NCI-H1930 (cell line): ENCODE results near the gene OSBPL10.
"Not testable (repeated sequence)": the region's sequence is repeated elsewhere in the genome, so short reads cannot be mapped to it uniquely, and the experiment has no call there.

Experiments
- DNase-seq, 2 experiments: peaks; one replicate each; lab custom pipeline; 2025; lab: John Stamatoyannopoulos, UW

OSBPL10 gene

DNA sequence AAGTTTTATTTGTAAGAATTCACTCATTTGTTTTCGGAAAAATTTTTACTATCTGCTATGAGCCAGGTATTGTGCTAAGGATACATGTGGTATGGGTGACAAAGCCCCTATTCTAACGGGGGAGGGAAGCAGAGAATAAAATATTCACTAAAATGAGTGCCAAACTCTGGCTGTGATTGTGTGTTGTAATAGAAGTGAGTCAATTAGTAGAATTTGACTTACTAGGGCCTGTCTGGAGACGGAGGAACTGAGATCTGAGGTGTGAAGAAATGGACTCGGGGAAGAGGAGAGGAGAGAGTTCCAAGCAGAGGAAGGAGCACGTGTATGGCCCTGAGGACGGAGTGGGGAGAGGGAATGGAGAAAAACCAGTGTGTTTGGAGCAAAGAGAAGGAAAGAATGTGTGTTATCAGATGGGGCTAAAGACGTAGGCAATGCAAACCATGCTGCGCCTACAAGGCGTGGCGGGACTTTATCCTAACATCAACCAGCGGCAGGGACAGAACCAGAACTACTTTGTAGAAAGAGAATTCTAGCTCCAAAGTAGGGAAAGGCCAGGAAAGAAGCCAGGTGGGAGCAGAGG lies 89.1 kb downstream of the OSBPL10 start:
- DNase-seq = no peak

DNA sequence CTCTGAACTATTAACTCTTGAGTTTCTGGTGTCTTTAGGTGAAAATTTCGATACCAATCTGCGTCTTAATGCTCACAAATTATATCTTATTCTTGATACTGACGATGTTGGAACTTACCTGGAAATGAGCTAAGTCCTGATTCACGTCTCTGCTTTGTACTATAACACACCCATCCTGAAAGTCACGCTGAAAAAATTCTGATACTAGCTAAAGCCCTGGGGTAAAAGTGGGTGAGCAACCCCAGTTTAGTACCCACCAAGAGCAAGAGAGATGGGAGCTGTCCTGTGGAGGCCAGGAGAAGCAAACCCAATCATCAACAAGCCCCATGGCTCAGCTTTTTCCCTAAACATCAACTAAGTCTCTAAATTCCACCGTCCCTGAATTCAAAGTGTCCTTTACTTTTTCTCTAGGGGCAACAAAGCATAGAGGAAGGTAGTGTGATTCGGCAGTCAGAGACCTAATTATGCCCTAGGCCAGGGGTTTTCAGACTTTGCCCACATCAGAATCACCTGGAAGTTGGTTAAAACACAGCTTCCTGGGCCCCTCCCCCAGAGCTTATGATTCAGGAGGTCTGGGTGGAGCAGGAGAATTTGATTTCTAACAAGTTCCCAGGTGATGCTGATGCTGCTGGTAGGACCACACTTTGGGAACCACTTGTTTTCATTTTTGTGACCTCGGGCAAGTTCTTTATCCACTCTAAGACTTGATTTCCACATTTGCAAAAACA lies 90.2 kb downstream of the OSBPL10 start:
- no peak for DNase-seq

DNA sequence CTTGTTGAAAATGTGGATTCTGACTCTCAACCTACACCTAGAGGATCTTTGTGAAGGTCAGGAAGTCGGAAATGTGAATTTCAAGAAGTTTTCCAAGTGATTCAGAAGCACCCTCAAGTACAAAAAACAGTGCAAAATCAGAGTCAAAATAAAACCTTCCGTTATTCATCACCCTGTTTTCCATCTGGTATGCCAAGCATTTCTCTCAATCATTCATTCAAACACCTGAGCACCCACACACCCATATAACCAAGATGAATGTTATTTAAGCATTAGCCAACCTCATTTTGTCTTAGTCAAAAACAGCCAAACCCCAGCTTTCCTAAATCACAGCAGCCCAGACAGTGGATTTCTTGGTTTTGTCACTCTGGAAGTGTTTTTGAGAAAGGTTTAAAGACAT lies 91.1 kb downstream of the OSBPL10 start:
- no peak for DNase-seq

DNA sequence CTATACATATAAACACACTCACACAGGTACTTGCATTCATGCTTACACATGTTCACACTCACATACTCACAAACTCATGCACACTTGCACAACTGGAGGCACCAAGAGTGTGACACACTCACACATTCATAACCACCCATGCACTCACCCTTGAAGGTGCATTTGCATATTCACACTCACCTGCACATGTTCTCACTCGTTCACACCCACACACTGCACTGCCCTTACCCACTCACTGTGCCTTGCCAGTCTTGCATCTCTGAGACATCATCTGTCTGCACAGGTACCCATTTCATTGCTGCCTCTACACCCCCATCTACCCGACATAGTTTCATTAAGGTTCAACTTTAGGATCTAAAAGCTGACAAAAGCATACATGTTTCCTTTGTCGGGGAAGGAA lies 95.8 kb downstream of the OSBPL10 start:
- no peak for DNase-seq

DNA sequence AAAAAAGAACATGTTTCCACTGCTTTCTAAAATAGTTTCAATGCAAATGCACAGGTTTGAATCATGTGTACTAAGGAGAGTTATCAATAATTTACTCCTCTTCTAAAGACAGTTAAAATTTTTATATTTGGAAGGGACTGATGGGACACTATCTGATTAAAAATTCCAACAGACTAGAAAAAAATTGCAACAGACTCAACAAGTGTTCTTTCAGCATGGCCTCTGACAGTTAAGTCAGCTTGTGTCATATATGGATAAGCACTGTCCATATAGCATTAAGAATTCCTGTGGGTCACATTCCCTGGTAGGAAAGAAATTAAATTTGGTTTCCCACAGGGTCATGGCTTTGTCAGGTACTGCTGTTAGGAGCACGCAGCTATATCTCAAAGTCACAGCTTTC lies 96.8 kb downstream of the OSBPL10 start:
- DNase-seq = no peak

DNA sequence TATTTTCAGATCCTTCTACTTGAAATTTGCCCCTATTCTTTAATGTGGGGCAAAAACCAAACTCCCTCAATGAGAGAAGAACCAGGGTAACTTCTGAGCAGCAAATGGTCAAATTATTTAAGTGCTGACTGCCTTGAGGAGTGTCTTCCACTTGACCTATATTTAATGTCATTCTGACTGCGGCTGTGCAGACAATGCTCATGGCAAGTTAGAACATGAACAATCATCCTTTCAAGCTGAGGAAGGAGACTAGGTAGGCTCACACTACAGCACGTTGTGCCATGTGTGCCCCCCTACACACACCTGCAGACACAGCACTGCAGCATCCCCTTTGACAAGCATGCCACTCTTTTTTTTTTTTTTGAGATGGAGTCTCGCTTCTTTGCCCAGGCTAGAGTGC lies 98.2 kb downstream of the OSBPL10 start:
- DNase-seq = no peak

DNA sequence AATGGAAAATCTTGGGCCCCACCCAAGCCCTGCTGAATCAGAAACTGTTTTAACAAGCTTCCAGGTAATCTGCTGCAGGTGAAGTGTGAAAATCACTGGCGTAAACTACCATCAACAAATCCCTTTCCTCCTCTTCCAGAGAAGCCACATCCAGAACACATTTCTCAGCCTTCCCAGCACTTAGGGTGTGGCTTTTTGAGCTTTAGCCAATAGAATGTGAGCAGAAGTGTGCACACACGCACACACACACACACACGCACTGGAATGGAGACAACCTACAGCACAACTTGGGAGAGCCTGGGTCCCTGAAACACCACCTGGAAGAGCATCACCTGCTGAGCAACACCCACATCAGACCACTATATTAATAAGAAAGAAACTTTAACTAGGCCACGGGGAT lies 98.6 kb downstream of the OSBPL10 start:
- DNase-seq = no peak

DNA sequence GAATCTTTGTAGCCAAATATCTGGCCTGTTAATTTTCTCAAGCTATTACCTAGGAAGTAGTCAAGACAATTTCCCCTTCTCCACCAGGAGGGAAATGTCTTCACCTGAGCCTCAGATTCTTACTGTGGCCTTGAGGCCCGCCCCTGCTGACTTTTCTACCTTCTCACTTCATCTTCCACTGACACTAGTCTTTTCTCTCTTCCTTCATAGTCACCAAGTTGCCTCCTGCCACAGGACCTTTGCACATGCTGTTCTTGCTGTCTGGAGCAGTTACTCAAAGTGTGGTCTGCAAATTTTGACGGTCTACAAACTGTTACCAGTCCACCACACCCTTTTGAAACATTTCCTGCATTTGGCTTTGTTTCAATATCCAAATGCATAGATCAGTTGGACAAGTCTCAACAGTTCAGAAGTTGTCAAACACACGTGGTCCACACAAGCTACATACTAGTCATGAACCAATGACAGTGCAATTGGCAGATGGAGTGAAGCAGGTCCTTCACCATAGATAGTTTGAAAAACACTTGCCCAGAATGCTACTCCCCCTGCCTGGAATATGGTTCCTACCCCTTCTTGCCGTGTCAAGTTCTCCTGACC lies 100.5 kb downstream of the OSBPL10 start:
- no peak for DNase-seq

DNA sequence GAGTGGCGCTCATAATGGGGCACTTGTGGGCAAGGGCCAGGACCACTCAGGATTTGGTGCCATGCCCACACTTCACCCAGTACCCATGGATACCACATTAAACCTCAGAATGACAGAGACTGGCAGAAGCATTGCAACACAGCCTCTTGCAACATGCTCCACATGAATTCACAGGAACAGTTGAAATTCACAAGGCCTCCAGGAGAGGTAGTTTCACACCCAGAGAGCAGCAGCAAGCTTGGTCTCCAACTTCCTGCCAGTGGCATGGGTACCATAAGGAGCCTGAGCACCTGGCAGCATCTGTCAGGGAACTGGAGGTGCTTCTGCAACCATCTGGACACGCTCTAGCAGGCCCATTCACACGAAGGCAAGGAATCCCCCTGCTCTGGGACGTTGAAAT lies 101.0 kb downstream of the OSBPL10 start:
- no peak for DNase-seq

DNA sequence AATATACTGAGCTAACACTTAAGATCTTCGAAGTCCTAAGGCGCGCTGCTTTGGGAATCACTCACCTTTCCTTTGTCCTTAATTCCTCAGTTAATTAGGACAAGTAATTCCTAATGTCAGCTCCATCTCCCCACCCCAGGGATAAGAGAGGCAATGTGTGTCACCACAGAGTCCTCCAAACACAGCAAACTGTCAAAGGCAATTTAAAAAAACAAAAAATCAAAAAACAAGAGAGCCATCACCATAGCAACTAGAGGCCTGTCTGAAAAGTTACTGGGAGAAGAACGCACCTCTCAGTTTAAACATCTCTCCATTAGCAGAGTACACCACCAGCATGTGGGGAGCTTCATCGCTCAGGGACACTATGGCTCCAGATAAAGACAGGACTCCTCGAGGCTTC lies 101.7 kb downstream of the OSBPL10 start:
- no peak for DNase-seq

DNA sequence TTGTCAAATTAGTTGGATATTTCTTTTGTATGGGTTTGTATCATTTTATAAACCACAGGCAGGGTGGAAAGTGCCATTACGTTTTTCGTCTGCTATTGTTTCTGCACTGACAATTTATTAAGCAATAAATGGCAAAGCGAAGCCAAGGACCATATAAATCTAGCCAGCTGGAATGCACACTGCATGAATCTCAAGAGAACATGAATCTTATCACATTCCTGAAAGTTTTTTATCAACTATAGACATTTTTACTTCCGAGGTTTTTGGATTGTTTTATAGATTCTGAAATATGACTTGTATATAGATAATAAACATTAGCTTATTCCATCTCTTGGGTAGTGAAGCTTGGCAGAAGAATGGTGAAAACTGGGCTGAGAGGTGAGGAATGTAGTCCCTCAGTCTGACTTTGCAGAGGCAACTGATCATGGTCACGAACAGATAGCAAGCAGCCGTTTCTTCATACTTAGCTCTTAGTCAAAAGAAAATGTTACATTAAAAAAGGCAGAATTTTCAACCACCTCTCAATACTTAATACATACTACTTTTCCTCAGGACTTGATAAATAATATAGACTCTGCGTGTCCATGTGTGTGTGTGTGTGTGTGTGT lies 102.7 kb downstream of the OSBPL10 start:
- DNase-seq = no peak

DNA sequence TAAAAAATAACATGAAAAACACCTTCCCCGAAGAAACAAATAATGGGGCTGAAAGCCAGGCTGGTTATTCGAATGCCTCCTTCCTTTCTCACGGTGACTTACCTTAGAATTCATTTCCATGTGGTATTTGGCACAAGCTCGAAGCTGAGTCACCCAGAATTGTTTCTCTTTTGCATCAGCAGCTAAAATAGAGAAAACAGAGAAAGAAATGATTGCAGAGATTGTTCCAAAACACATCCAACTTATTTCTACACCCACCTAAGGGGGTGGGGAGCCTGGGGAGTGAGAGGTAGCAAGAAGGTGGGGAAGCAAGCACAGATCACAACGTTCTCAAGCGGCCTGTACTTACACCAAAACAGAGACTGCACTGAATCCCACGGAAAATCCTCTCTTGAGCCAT lies 104.7 kb downstream of the OSBPL10 start:
- DNase-seq = no peak

DNA sequence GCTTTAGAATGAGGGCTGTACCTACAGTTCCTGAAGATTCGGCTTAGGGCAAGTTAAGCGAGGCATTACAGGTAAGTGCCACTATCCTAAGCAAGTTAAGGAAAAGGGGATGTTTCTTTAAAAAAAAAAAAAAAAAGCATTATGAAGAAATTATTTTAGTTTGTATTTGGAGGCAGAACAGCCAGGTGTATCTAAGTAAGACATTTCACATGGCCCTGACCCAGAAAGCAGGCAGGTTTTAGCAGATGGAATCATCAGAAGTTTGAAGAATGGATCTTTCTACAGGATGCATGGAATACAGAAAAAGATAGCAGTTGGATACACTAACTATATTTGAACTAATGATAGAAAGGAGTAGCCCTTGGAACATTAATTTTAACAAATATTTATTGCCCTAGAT lies 105.6 kb downstream of the OSBPL10 start:
- no peak for DNase-seq

DNA sequence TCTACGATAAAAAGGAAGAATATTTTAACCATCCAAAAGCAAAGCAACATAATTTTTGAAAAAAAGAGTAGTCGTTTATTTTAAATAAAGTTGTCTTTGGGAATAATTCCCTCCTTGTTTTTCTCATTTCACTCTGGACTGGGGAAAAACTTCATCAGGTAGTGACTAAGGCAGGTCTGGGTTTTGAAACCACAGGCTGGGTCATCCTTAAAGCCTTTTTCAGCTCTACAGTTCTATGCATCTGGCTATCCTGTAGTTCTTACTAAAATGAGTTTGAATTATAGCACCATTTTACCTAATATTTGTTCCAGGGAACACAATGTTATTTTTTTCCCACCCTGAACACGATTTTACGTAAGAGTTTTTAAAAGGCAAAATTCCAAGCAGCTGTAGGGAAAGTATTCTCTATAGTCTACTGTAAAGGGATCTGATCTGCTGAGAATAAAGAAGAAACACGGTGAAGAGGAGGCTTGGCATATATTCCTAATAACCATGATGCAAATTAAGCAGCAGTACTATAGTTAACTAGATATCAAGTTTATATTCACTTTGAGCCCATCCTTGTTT lies 107.7 kb downstream of the OSBPL10 start:
- no peak for DNase-seq

DNA sequence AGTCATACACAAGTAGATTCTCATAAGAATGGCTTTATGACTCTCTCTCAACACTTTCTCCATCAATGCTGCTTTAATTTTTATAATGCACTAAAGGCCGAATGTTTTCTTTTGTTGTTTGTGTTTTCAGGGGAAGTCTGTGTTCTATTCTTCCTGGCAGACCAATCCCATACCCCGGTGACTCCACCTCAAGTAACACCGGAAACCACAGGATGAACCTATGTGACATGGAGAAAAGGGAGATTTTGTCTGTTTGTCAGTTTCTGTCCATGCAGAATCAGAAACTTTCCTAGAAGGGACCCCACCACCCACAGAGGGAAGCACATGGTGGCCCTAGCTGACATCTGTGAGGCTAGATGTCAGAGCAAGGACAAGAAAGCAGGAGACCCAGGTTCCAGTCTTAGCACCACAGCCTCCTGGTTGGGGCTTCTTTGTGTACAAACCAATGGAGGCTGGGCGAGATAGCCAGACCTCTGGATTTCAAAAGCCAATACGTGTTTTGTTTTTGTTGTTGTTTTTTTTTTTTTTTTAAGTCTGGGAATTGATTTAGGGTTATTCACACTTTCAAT lies 109.0 kb downstream of the OSBPL10 start:
- no peak for DNase-seq

DNA sequence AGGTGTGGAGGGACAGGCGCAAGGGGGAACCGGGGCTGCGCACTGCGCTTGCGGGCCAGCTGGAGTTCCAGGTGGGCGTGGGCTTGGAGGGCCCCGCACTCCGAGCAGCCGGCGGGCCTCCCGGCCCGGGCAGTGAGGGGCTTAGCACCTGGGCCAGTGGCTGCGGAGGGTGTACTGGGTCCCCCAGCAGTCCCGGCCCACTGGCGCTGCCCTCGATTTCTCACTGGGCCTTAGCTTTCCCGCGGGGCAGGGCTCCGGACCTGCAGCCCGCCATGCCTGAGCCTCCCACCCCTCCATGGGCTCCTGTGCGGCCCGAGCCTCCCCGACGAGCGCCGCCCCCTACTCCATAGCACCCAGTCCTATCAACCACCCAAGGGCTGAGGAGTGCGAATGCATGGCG lies 111.0 kb downstream of the OSBPL10 start:
- not testable (repeated sequence) for DNase-seq

DNA sequence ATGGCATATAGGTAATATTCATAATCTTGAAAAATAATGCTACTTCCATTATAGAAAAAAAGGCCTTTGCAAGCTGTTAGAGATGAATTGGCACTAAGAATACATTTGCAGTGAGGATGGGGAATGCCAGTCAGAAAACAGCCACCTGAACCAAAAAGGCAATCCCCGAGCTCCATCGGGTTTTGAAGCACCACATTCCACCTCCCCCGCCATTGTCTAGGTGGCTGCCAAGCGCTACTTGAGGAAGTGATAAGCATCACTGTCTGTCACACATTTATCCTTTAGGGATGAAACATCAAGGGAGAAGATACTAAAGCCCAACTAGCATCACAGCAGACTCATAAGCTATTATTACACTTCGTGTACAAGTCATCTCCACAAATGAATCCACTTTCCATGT lies 112.8 kb downstream of the OSBPL10 start:
- no peak for DNase-seq

DNA sequence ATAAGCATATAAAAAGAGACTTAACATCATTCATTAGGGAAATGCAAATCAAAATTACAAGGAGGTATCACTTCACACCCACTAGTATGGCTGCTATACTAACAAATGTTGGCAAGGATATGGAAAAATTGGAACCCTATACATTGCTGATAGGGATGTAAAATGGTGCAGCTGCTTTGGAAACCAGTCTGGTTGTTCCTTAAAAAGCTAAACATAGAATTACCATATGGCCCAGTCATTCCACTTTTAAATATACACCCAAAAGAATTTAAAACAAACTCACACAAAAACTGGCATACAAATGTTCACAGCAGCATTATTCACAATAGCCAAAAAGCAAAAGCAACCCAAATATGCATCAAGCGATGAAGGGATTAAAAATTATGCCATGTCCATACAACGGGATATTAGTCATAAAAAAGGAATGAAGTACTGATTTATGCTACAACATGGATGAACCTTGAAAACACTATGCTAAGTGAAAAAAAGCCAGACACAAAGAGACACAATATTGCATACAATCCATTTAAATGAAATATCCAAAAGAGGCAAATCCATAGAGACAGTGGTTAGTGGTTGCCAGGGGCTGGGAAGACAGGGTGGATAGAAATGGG lies 118.3 kb downstream of the OSBPL10 start:
- no peak for DNase-seq

DNA sequence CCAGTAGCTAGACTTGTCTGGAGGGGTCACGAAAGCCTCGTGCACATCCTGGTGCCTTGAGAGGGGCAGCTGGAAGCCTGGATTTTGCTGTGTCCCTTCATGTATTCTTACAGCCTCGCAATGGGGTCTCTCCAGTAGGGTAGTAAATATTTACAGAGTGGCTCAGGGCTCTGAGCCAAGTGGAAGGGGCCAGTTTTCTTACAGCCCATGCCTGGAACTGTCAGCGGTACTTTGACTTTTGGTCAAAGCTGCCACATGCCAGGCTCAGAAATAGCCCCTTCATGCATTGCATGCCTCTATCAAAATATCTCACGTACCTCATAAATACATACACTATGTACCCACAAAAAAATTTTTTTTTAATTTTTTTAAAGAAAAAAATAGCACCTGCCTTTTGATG lies 119.2 kb downstream of the OSBPL10 start:
- DNase-seq = no peak

DNA sequence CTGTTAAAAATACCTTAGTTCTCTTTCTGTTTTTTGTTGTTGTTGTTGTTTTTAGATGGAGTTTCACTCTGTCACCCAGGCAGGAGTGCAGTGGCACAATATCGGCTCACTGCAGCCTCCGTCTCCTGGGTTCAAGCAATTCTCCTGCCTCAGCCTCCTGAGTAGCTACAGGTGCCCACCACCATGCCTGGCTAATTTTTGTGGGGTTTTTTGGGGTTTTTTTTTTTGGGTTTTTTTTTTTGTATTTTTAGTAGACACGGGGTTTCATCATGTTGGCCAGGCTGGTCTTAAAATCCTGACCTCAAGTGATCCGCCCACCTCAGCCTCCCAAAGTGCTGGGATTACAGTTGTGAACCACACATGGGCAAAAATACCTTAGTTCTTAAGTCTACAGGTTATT lies 120.4 kb downstream of the OSBPL10 start:
- not testable (repeated sequence) for DNase-seq

DNA sequence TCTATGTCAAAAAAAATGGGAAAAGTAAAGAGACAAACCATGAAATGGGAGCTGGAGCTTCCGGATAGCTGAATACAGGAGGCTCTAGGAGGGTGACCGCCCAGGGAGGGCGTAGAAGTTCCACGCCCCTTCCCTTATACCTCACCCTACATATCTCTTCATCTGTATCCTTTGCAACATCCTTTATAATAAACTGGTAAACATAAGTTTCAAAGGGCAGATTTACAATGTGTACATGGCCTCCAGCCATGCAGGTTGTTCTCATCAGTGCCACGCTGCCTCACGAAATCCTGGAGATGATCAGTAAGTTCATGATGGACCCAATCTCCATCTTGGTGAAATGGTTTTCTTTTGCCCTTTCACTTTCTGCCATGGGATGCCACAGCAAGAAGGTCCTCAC lies 121.8 kb downstream of the OSBPL10 start:
- no peak for DNase-seq

DNA sequence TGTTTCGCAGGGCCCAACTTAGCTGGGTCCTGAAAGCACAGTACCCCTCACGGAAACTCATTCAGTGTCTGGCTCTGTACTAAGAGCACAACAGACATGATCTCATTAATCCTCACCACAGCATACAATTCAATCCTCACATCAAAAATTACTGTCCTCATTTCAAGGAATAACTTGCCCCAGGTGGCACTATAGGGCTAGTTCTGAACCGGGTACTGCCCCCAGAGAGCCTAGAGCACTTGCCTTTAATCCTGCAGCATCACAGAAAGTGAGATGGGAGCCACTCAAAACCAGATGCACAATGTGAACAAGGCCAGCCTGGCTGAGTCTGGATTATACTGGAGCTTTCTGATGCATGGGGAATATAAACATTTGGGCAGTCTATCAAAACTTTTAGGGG lies 122.6 kb downstream of the OSBPL10 start:
- no peak for DNase-seq
